Transverse colon (tissue), 4 donors: ENCODE data around the gene SPRTN. TPM values are rescaled to one million over a fixed set of nuclear protein-coding genes. Genes with fewer than 3 reads are reported as not detected.

Experiments
- DNase-seq: peaks from one replicate; pipeline ENCODE4 v3.0.0-alpha.2; 2019
- H3K27ac ChIP-seq, 4 donors: fragments of 200-600 bp; sonication (generic); 2 replicates each; pipeline ENCODE4 v1.5.1; 2016 to 2018; ENCODE audit warnings: inconsistent platforms in 4 of 4
- H3K27me3 ChIP-seq: fragments of 200-600 bp; sonication (generic); 2 replicates; pipeline ENCODE4 v1.5.1; 2017; ENCODE audit warnings: inconsistent platforms
- H3K36me3 ChIP-seq, 4 donors: fragments of 200-600 bp; sonication (generic); 2 replicates each; pipeline ENCODE4 v1.5.1; 2017 to 2019; ENCODE audit warnings: inconsistent platforms in 4 of 4
- H3K4me1 ChIP-seq, 4 donors: fragments of 200-600 bp; sonication (generic); 2 replicates each; pipeline ENCODE4 v1.5.1; 2017 to 2020; ENCODE audit warnings: inconsistent platforms in 4 of 4
- H3K4me3 ChIP-seq, 4 donors: fragments of 200-600 bp; sonication (generic); 1 replicate in 1 of 4; 2 replicates in 3 of 4; pipeline versions ENCODE4 v1.5.1 to v1.6.1; 2017 to 2019; ENCODE audit warnings: inconsistent platforms in 4 of 4
- H3K9me3 ChIP-seq, 2 donors: fragments of 200-600 bp; sonication (generic); 2 replicates each; pipeline ENCODE4 v1.5.1; 2017 to 2019; ENCODE audit warnings: inconsistent platforms in 2 of 2
- CTCF ChIP-seq, 5 experiments: fragments of 200-600 bp in 3 of 5; fragments of 450-650 bp in 2 of 5; sonication (generic) in 3 of 5; IDR thresholded peaks; 1 replicate in 2 of 5; 2 replicates in 3 of 5; pipeline ENCODE4 v1.5.1; 2016 to 2017; ENCODE audit warnings: antibody characterized with exemption in 5 of 5, inconsistent platforms in 3 of 5, mild to moderate bottlenecking in 2 of 5, moderate library complexity in 1 of 5
- EP300 ChIP-seq: sonication (generic); formaldehyde crosslinking; IDR thresholded peaks from one replicate; pipeline ENCODE4 v1.6.1; 2017; ENCODE audit warnings: antibody characterized with exemption, low read depth
- POLR2A ChIP-seq: fragments of 450-650 bp; IDR thresholded peaks from one replicate; pipeline ENCODE4 v1.6.1; 2016; ENCODE audit warnings: antibody characterized with exemption, mild to moderate bottlenecking, moderate library complexity
- POLR2AphosphoS5 ChIP-seq, 3 donors: sonication (generic); formaldehyde crosslinking; IDR thresholded peaks; one replicate each; pipeline ENCODE4 v1.6.1; 2016; ENCODE audit warnings: antibody characterized with exemption in 3 of 3
- WGBS, 2 donors: methylation state at CpG; one replicate each; pipeline ENCODE4 v1.1.5; 2018; ENCODE audit warnings: low coverage in 1 of 2; 5-methylcytosine and 5-hydroxymethylcytosine counted together
- in situ Hi-C, 4 donors: fragments of 200-750 bp; cut with MboI; loops; one replicate each; pipeline versions ENCODE4 v1.15.0 to v1.15.1; 2017; ENCODE audit warnings: low sequenced_read_pairs in 3 of 4, low pct_ligation_motif_present in 1 of 4, low pct_unique_long_range_greater_than_20kb in 1 of 4
- intact Hi-C: fragments of 100-400 bp; cut with DNase I; formaldehyde crosslinking; loops from one replicate; pipeline ENCODE4 v1.15.1; 2023; ENCODE audit warnings: low total_unique reads
- total RNA-seq, 4 donors: library from RNA; depleted of rRNA; stranded (reverse); fragments of >200 nt; gene quantifications; one replicate each; pipeline ENCODE4 v1.1.0, GENCODE V29; 2016

Gene SPRTN
- total RNA-seq, 4 donors from 2014 or later, result 8.0 to 21.6 (median 15.3) TPM

- no peak overlapping the region for H3K4me3 ChIP-seq
- H3K27ac ChIP-seq, result no peak overlapping the region
- H3K36me3 ChIP-seq, result peaks cover 0 to 4% (median 0%) of the 10 kb centered on the region in 4 donors
- intact Hi-C loops (no loop called here), in situ Hi-C loops (no loop called here)
- H3K27me3 ChIP-seq, result no peaks in the 10 kb centered on the region
- no peak for DNase-seq
- H3K9me3 ChIP-seq, result no peaks in the 10 kb centered on the region
- peaks cover 0 to 11% (median 3%) of the 10 kb centered on the region in 4 donors for H3K4me1 ChIP-seq
- no peak for TF ChIP-seq POLR2A
- TF ChIP-seq POLR2AphosphoS5 (IDR thresholded peaks at IDR 0.05), result no peak
Observed at GRCh38 chr1:231372501-231372900, 34.4 kb downstream of the SPRTN start.

GRCh38 chr1:231374394-231374793, 36.3 kb downstream of the SPRTN start:
- no peaks in the 10 kb centered on the region for H3K9me3 ChIP-seq
- peaks cover 0 to 21% (median 5%) of the 10 kb centered on the region in 4 donors for H3K4me1 ChIP-seq
- no peaks in the 10 kb centered on the region for H3K36me3 ChIP-seq
- intact Hi-C loops, result no loop called here
- DNase-seq, result no peak
- H3K4me3 ChIP-seq, result no peak overlapping the region
- TF ChIP-seq POLR2A, result no peak
- TF ChIP-seq CTCF (IDR thresholded peaks at IDR 0.05), result no peak
- TF ChIP-seq POLR2AphosphoS5 (IDR thresholded peaks at IDR 0.05), result no peak
- no peak for TF ChIP-seq EP300
- H3K27ac ChIP-seq, result no peak overlapping the region
- H3K27me3 ChIP-seq, result no peaks in the 10 kb centered on the region
- 90 to 100% methylated on average over 4 of the region's 4 CpGs for whole genome bisulfite sequencing, 2 donors
- in situ Hi-C loops, result no loop called here

- peaks cover 0 to 21% (median 5%) of the 10 kb centered on the region in 4 donors for H3K4me1 ChIP-seq
- intact Hi-C loops (no loop called here), in situ Hi-C loops (no loop called here)
- H3K27ac ChIP-seq, result no peak overlapping the region
- no peaks in the 10 kb centered on the region for H3K27me3 ChIP-seq
- WGBS, 2 donors, result 57 to 81% methylated on average over 1 to 4 of the region's 4 CpGs
- no peaks in the 10 kb centered on the region for H3K9me3 ChIP-seq
- H3K36me3 ChIP-seq, result no peaks in the 10 kb centered on the region
- no peak overlapping the region for H3K4me3 ChIP-seq
- TF ChIP-seq CTCF (IDR thresholded peaks at IDR 0.05), result no peak
- no peak for TF ChIP-seq EP300
- TF ChIP-seq POLR2A, result no peak
- TF ChIP-seq POLR2AphosphoS5 (IDR thresholded peaks at IDR 0.05), result no peak
- DNase-seq, result no peak
Observed at GRCh38 chr1:231376101-231376500, 38.0 kb downstream of the SPRTN start.

GRCh38 chr1:231376875-231377549, 38.9 kb downstream of the SPRTN start:
- H3K9me3 ChIP-seq, result no peaks in the 10 kb centered on the region
- in situ Hi-C loops, result no loop called here
- H3K4me3 ChIP-seq, result no peak overlapping the region
- H3K27me3 ChIP-seq, result no peaks in the 10 kb centered on the region
- no peaks in the 10 kb centered on the region for H3K36me3 ChIP-seq
- DNase-seq, result no peak
- H3K27ac ChIP-seq, result no peak overlapping the region
- 64 to 82% methylated on average over 5 of the region's 5 CpGs for WGBS, 2 donors
- intact Hi-C loops, result no loop called here
- no peak for TF ChIP-seq EP300
- TF ChIP-seq CTCF (IDR thresholded peaks at IDR 0.05), result no peak
- no peak for TF ChIP-seq POLR2A
- no peak for TF ChIP-seq POLR2AphosphoS5 (IDR thresholded peaks at IDR 0.05)
- peaks cover 2 to 22% (median 5%) of the 10 kb centered on the region in 4 donors for H3K4me1 ChIP-seq

- WGBS, 2 donors, result 74 to 89% methylated on average over 2 of the region's 2 CpGs
- intact Hi-C loops, result loop anchor here (5.0 kb wide), 1 partner anchor 1291 kb away; no protein-coding TSS in a partner anchor
- no peak for TF ChIP-seq CTCF (IDR thresholded peaks at IDR 0.05)
- TF ChIP-seq EP300, result no peak
- no peak for TF ChIP-seq POLR2AphosphoS5 (IDR thresholded peaks at IDR 0.05)
Observed at GRCh38 chr1:231381729-231382128, 43.6 kb downstream of the SPRTN start.

More at GRCh38 chr1:231381729-231382128, 43.6 kb downstream of the SPRTN start:
- no peaks in the 10 kb centered on the region for H3K27me3 ChIP-seq
- H3K4me3 ChIP-seq, result no peak overlapping the region
- H3K9me3 ChIP-seq, result no peaks in the 10 kb centered on the region
- H3K27ac ChIP-seq, result no peak overlapping the region
- H3K4me1 ChIP-seq, result peaks cover 4 to 36% (median 10%) of the 10 kb centered on the region in 4 donors
- in situ Hi-C loops, result no loop called here
- H3K36me3 ChIP-seq, result no peaks in the 10 kb centered on the region
- no peak for DNase-seq
